NCI-H1417 (cell line): Measurements from ENCODE around the gene B9D1.

Source experiments
- DNase-seq, 3 experiments: peaks; one replicate each; lab custom pipeline; 2025; lab: John Stamatoyannopoulos, UW

B9D1 gene

DNA sequence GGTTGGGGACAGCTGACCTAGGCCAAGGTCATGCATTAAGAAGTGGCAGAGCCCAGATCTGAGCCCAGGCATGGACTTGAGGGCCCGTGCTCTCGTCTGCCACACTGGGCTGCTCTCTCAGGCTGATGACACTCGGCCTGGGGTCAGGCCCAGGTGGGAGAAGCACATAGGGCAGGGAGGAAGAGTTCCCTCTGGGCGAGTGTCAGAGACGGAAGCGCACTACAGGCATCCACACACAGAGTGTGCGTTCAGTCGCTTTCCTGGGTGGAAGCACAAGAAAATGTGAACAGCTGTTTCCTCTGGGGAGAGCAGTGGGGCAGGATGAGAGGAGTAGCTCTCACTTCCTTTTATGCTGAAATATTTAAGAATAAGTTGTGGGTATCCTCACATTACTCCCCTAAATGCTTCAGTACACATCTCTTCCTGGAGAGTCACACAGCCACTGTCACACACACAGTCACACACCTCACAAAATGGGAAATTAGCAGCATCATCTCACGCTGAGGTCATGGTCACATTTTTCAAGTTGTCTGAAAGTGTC, 59.7 kb downstream of the B9D1 start:
- DNase-seq = no peak

DNA sequence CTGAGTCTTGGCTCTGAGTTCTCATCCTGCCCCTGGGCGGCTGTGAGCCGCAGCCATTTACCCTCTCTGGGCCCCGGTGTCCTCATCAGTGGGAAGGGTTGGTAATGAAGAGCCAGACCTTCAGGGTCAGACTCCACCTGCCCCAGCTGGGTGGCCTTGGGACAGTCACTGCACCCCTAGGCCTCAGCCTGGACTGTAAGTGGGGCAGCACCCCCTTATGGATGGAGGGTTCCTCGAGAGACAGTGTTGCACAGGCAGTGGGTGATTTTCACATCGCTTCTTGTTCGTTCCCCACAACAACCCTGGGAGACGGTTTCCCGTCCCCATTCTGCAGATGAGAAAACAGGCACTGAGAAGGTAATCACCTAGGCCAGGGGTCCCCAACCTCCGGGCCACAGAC, 60.5 kb downstream of the B9D1 start:
- DNase-seq = no peak

DNA sequence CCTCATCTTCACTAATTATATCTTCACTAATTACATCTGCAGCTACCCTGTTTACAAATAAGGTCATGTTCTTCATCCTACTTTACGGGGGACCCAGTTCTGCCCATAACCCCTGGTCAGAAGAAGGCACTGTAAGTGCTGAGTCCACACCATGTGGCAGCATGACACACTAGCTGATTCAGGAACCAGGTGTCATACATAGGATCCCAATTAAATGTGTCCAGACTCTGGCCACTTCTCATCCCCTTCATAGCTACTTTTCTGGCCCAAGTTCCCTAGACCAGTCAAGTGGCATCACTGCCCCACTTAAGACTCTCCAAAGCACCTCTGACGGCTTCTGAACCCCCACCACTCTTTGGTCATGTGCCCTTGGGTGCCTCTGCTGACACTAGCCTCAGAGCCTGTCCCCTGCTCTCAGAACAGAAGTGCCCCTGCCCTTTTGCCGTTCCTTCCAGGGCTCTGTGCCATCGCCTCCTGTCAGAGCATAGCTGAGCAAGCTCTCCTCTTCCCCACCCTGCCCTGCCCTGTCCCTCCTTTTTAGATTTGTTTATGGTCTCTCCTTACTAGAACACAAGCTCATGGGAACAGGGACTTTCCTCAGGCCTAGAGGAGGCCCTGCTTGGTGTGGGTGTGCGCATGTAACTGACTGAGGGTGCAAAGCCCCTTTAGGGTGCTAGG, 61.1 kb downstream of the B9D1 start:
- no peak for DNase-seq

DNA sequence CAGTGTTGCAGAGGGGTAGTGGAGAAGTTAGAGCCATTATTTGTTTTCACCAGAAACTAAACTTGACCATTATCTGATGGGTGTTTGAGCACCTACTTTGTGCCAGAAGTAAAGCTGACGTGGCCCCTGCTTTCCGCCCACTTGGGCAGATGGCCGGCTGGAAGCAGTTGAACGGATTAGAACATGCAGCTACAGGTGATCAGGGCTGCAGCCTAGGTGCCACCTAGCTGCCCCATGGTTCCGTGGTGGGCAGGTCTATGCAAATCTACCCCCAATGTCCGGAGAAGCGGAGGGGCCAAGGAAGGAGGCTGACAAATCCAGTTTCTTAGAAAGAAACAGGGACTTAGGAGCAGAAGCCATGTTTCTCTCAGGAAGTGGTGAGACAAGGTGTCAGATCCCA, 62.7 kb downstream of the B9D1 start:
- DNase-seq = no peak

- DNase-seq = peak in 1 of 3 experiments; percentile 2
Observed at GRCh38 chr17:19299214-19299747, 63.2 kb downstream of the B9D1 start.

DNA sequence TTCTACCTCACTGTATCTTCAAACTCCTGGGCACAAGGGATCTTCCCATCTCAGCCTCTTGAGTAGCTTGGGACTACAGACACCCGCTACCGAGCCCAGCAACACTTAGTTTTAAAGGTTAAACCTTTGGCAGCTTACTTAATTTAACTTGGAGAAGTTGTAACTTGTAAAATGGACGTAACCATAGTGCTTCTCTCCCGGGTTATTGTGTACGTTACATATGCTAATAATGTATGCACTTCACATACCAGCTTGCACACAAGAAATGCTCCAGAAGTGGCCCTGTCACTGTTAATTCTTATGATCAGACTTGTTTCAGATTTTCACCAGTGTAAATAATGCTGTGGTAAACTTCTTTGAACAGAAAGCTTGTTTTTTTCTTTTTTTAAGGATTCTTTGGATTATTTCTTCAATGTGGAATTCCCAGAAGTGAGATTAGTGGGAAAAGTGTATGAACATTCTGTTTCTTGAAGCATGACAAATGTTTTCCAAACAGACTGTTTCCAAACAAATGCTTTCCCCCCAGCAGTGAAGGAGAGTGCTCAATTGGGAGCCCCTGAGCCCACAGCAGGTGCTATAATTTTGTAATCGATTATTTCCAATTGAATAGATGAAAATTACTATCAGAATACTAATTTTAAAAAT, 63.8 kb downstream of the B9D1 start:
- no peak for DNase-seq

- no peak for DNase-seq
Observed at GRCh38 chr17:19296786-19297778, 65.4 kb downstream of the B9D1 start.

DNA sequence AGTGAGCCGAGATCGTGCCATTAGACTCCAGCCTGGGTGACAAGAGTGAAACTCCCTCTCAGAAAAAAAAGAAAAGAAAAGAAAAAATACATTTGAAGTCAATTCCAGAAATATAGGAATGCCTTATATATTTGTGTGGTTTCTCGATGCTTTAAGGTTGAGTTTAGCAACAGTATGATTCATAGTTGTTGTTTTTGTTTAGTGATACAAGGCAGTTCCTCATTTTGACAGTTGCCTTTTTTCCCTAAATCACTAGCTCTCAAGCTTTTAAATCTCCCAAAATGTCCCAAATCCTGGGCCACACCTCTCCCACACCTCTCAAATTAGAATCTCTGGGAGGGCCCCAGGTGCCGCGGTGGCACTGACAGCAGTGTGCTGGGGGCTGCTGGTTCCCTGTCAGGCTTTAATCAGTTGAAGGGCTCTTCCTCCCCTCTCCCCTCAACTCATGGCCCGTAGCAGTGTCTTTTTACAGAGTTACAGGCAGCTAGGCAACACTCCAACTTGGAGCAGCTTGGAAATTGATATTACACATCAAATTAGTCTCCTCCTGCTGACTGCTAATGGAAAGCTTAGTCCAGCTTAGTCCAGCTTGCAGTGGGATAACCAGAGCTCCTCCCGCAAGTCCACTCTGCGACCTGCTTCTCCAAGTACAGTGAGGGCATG, 66.9 kb downstream of the B9D1 start:
- DNase-seq = no peak

DNA sequence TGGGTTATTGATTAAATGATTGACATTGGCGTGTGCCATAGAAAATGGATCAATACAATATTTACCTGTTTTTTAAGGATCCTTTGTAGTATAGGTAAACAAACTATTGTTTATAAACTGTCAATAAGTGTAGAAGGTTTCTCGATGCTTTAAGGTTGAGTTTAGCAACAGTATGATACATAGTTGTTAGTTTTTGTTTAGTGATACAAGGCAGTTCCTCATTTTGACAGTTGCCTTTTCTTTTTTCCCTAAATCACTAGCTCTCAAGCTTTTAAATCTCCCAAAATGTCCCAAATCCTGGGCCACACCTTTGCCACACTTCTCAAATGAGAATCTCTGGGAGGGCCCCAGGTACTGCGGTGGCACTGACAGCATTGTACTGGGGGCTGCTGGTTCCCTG, 68.1 kb downstream of the B9D1 start:
- DNase-seq = no peak
